SJCRH30 (cell line): ENCODE results near the gene ZNF423. TPM values are rescaled to one million over a fixed set of nuclear protein-coding genes. Genes with fewer than 3 reads are reported as not detected.

Experiments used
- DNase-seq, 2 experiments: peaks; one replicate each; pipeline ENCODE4 v3.0.0-alpha.2; 2015 to 2020
- H3K27ac ChIP-seq: fragments of 250-450 bp; sonication (Bioruptor Pico); 2 replicates; pipeline ENCODE4 v1.5.1; 2020; ENCODE audit warnings: mild to moderate bottlenecking, moderate library complexity
- H3K27me3 ChIP-seq: fragments of 250-450 bp; sonication (Bioruptor Pico); 2 replicates; pipeline ENCODE4 v1.5.1; 2020; ENCODE audit warnings: mild to moderate bottlenecking, moderate library complexity
- H3K36me3 ChIP-seq: fragments of 250-450 bp; sonication (Bioruptor Pico); 2 replicates; pipeline ENCODE4 v1.5.1; 2020; ENCODE audit warnings: mild to moderate bottlenecking, moderate library complexity
- H3K4me1 ChIP-seq: fragments of 250-450 bp; sonication (Bioruptor Pico); 2 replicates; pipeline ENCODE4 v1.5.1; 2020; ENCODE audit warnings: mild to moderate bottlenecking, moderate library complexity
- H3K4me3 ChIP-seq: fragments of 250-450 bp; sonication (Bioruptor Pico); 2 replicates; pipeline ENCODE4 v1.5.1; 2020; ENCODE audit warnings: mild to moderate bottlenecking, moderate library complexity
- H3K9me3 ChIP-seq: fragments of 250-450 bp; sonication (Bioruptor Pico); replicated peaks from 2 replicates; pipeline ENCODE4 v1.5.1; 2020; ENCODE audit warnings: mild to moderate bottlenecking, moderate library complexity
- total RNA-seq: library from RNA; depleted of rRNA; stranded (reverse); fragments of >200 nt; shearing (Covaris generic); gene quantifications from 2 replicates; pipeline ENCODE4 v1.2.3, GENCODE V29; 2014

The ZNF423 gene
- total RNA-seq, 1 experiment from 2014 or later = 7.9 TPM

- no peaks in the 10 kb centered on the region for H3K9me3 ChIP-seq
- H3K36me3 ChIP-seq = no peaks in the 10 kb centered on the region
- H3K27me3 ChIP-seq = no peaks in the 10 kb centered on the region
- no peak overlapping the region for H3K27ac ChIP-seq
- H3K4me1 ChIP-seq = no peaks in the 10 kb centered on the region
- H3K4me3 ChIP-seq = no peak overlapping the region
- no peak for DNase-seq
These were observed 11.6 kb downstream of the ZNF423 start for GRCh38 chr16:49844359-49844758.

- no peaks in the 10 kb centered on the region for H3K4me1 ChIP-seq
- no peaks in the 10 kb centered on the region for H3K36me3 ChIP-seq
- no peak overlapping the region for H3K4me3 ChIP-seq
- no peaks in the 10 kb centered on the region for H3K27me3 ChIP-seq
- DNase-seq = no peak
- H3K27ac ChIP-seq = no peak overlapping the region
- no peaks in the 10 kb centered on the region for H3K9me3 ChIP-seq
These were observed 12.2 kb downstream of the ZNF423 start for GRCh38 chr16:49843758-49844157.

GRCh38 chr16:49842972-49843371 lies 12.9 kb downstream of the ZNF423 start:
- no peak overlapping the region for H3K4me3 ChIP-seq
- no peaks in the 10 kb centered on the region for H3K27me3 ChIP-seq
- H3K9me3 ChIP-seq = no peaks in the 10 kb centered on the region
- H3K4me1 ChIP-seq = no peaks in the 10 kb centered on the region
- DNase-seq = no peak
- no peaks in the 10 kb centered on the region for H3K36me3 ChIP-seq
- H3K27ac ChIP-seq = no peak overlapping the region

GRCh38 chr16:49839017-49839825 lies 16.7 kb downstream of the ZNF423 start:
- peaks cover 17% of the 10 kb centered on the region for H3K4me1 ChIP-seq
- H3K27me3 ChIP-seq = no peaks in the 10 kb centered on the region
- H3K36me3 ChIP-seq = no peaks in the 10 kb centered on the region
- H3K27ac ChIP-seq = no peak overlapping the region
- no peak overlapping the region for H3K4me3 ChIP-seq
- no peak for DNase-seq
- no peaks in the 10 kb centered on the region for H3K9me3 ChIP-seq

GRCh38 chr16:49838441-49839016 lies 17.4 kb downstream of the ZNF423 start:
- Histone ChIP-seq H3K27ac (no peak overlapping the region), H3K4me3 (no peak overlapping the region), H3K4me1 (peaks cover 22% of the 10 kb centered on the region), H3K36me3 (no peaks in the 10 kb centered on the region), H3K9me3 (no peaks in the 10 kb centered on the region), H3K27me3 (no peaks in the 10 kb centered on the region)
- DNase-seq = no peak

- H3K9me3 ChIP-seq = no peaks in the 10 kb centered on the region
- H3K27ac ChIP-seq = no peak overlapping the region
- H3K4me1 ChIP-seq = peaks cover 22% of the 10 kb centered on the region
These were observed 18.1 kb downstream of the ZNF423 start for GRCh38 chr16:49837688-49838410.

GRCh38 chr16:49836668-49837067 lies 19.2 kb downstream of the ZNF423 start:
- Histone ChIP-seq H3K27ac (no peak overlapping the region), H3K27me3 (no peaks in the 10 kb centered on the region), H3K4me1 (peaks cover 22% of the 10 kb centered on the region), H3K36me3 (no peaks in the 10 kb centered on the region), H3K9me3 (no peaks in the 10 kb centered on the region), H3K4me3 (no peak overlapping the region)
- DNase-seq = no peak

More at GRCh38 chr16:49837688-49838410, 18.1 kb downstream of the ZNF423 start:
- Histone ChIP-seq H3K27me3 (no peaks in the 10 kb centered on the region), H3K4me3 (no peak overlapping the region), H3K36me3 (no peaks in the 10 kb centered on the region)
- no peak for DNase-seq

GRCh38 chr16:49836218-49836617 lies 19.7 kb downstream of the ZNF423 start:
- DNase-seq = no peak
- H3K4me3 ChIP-seq = no peak overlapping the region
- H3K36me3 ChIP-seq = no peaks in the 10 kb centered on the region
- H3K4me1 ChIP-seq = peaks cover 22% of the 10 kb centered on the region
- no peaks in the 10 kb centered on the region for H3K27me3 ChIP-seq
- H3K27ac ChIP-seq = no peak overlapping the region; the same call in 1 of the 2 replicates
- no peaks in the 10 kb centered on the region for H3K9me3 ChIP-seq

GRCh38 chr16:49835161-49835777 lies 20.6 kb downstream of the ZNF423 start:
- Histone ChIP-seq H3K4me3 (peak overlapping the region; percentile 49), H3K27me3 (no peaks in the 10 kb centered on the region), H3K4me1 (peaks cover 22% of the 10 kb centered on the region), H3K36me3 (no peaks in the 10 kb centered on the region), H3K9me3 (no peaks in the 10 kb centered on the region), H3K27ac (peak overlapping the region; percentile 92)
- DNase-seq = peak; percentile 67 to 70

- Histone ChIP-seq H3K4me3 (peak overlapping the region; percentile 49), H3K27ac (peak overlapping the region; percentile 92), H3K9me3 (no peaks in the 10 kb centered on the region), H3K27me3 (no peaks in the 10 kb centered on the region), H3K36me3 (no peaks in the 10 kb centered on the region), H3K4me1 (peaks cover 22% of the 10 kb centered on the region)
- DNase-seq = peak; percentile 93 to 96
These were observed 21.3 kb downstream of the ZNF423 start for GRCh38 chr16:49834531-49835151.

- no peaks in the 10 kb centered on the region for H3K27me3 ChIP-seq
- peak overlapping the region; percentile 92 for H3K27ac ChIP-seq
- DNase-seq = no peak
- peaks cover 22% of the 10 kb centered on the region for H3K4me1 ChIP-seq
- H3K9me3 ChIP-seq = no peaks in the 10 kb centered on the region
- H3K36me3 ChIP-seq = no peaks in the 10 kb centered on the region
- peak overlapping the region; percentile 49 for H3K4me3 ChIP-seq
These were observed 21.9 kb downstream of the ZNF423 start for GRCh38 chr16:49833796-49834530.

GRCh38 chr16:49833085-49833484 lies 22.8 kb downstream of the ZNF423 start:
- no peak overlapping the region for H3K4me3 ChIP-seq
- H3K9me3 ChIP-seq = no peaks in the 10 kb centered on the region
- no peak overlapping the region for H3K27ac ChIP-seq
- peaks cover 22% of the 10 kb centered on the region for H3K4me1 ChIP-seq
- no peak for DNase-seq
- no peaks in the 10 kb centered on the region for H3K36me3 ChIP-seq
- H3K27me3 ChIP-seq = no peaks in the 10 kb centered on the region

GRCh38 chr16:49832177-49832576 lies 23.7 kb downstream of the ZNF423 start:
- H3K36me3 ChIP-seq = no peaks in the 10 kb centered on the region
- no peak overlapping the region for H3K27ac ChIP-seq
- H3K27me3 ChIP-seq = no peaks in the 10 kb centered on the region
- H3K4me1 ChIP-seq = peaks cover 22% of the 10 kb centered on the region
- no peak for DNase-seq
- no peak overlapping the region for H3K4me3 ChIP-seq
- H3K9me3 ChIP-seq = no peaks in the 10 kb centered on the region

- H3K27me3 ChIP-seq = no peaks in the 10 kb centered on the region
- peaks cover 19% of the 10 kb centered on the region for H3K4me1 ChIP-seq
- no peaks in the 10 kb centered on the region for H3K9me3 ChIP-seq
- no peak overlapping the region for H3K27ac ChIP-seq
- no peak overlapping the region for H3K4me3 ChIP-seq
- H3K36me3 ChIP-seq = no peaks in the 10 kb centered on the region
- no peak for DNase-seq
These were observed 25.0 kb downstream of the ZNF423 start for GRCh38 chr16:49830873-49831272.
